Right ventricle myocardium superior (tissue), 1 donor: ENCODE results near the gene CMTM7. TPM values are rescaled to one million over a fixed set of nuclear protein-coding genes. Genes with fewer than 3 reads are reported as not detected.

Experiments
- ATAC-seq: fragments of 200-7000 bp; cut with Tn5 transposase; one replicate; pipeline ENCODE4 v1.9.1; 2020; ENCODE audit warnings: mild to moderate bottlenecking; ENCODE audit not compliant: poor library complexity
- DNase-seq: peaks from one replicate; pipeline ENCODE4 v3.0.0-alpha.2; 2020
- intact Hi-C: fragments of 100-400 bp; cut with DNase I; formaldehyde crosslinking; loops from one replicate; pipeline ENCODE4 v1.11.2; 2022
- total RNA-seq: library from RNA; stranded (reverse); fragmentation: NEBNext Ultra II Directional; extraction: Animal tissue kit (Norgen Biotek cat#: 25700); gene quantifications from one replicate; pipeline ENCODE4 v1.2.1, GENCODE V29; 2021
- donor health status: DM: no; HTN: yes; CAD: no; lungs with severe emphysema.

The CMTM7 gene
- total RNA-seq, 1 donor from 2014 or later: 2.7 TPM

- intact Hi-C loops: no loop called here
- no peak for DNase-seq
- ATAC-seq: no peak
Measured at GRCh38 chr3:32495085-32495484, 103.4 kb downstream of the CMTM7 start.

- no peak for DNase-seq
- ATAC-seq: no peak
- intact Hi-C loops: no loop called here
Measured at GRCh38 chr3:32495609-32496008, 104.0 kb downstream of the CMTM7 start.

DNA sequence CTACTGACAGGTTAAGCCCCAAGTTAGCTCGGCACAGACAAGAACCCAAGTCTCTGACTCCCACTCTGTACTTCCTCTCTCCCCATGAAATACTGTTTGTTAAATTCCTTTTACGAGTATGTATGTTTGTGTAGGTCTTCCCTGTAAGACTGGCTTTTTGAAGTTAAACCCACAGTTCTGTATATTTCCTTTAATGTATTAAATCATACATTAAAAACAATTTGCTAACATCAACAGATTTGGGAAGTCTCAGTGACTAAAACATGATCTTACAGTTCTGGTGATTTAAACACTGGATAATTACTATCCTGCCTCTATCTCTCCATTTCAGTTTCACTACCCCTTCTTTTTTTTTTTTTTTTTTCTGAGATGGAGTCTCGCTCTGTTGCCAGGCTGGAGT lies 106.6 kb downstream of the CMTM7 start:
- intact Hi-C loops: no loop called here
- ATAC-seq (no peak), DNase-seq (no peak)

DNA sequence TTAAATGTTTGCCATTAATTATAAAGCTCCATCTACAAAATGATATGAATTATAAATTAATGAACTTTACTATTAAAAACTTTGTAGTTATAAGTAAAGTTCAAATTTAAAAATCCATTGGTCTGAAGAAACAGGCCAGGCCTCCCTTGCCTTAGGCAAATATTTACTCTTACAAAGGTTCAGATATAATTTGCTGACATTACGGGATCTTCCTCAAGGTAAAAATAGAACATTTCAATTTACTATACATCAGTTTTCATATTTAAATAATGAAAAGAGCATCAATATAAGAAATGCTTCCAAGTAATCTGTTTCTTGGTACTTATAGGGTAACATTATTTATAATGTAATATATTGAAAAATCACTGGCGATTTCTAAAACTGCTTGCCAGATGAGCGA lies 107.3 kb downstream of the CMTM7 start:
- intact Hi-C loops: no loop called here
- ATAC-seq (no peak), DNase-seq (no peak)

DNA sequence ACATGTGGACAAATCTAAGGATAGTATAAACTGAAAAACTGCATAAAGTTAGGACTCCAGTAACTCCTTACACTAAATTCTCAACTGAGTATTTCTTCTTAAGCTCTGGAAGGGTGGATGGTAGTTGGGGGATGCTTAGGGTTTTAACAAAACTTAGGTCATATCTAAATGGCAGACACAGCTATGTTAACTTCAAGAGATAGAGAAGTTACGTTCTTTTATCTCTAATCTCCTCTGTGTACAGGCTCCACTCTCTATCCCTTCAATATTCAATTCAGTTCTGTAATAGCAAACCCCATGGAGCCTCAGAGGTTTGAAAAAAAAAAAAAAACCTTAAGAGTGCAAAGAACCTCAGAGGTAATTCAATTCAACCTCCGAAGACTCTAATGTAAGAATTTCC lies 107.9 kb downstream of the CMTM7 start:
- ATAC-seq: no peak
- intact Hi-C loops: no loop called here
- DNase-seq: no peak

GRCh38 chr3:32500231-32500630 lies 108.6 kb downstream of the CMTM7 start:
- ATAC-seq: no peak
- intact Hi-C loops: no loop called here
- DNase-seq: no peak

DNA sequence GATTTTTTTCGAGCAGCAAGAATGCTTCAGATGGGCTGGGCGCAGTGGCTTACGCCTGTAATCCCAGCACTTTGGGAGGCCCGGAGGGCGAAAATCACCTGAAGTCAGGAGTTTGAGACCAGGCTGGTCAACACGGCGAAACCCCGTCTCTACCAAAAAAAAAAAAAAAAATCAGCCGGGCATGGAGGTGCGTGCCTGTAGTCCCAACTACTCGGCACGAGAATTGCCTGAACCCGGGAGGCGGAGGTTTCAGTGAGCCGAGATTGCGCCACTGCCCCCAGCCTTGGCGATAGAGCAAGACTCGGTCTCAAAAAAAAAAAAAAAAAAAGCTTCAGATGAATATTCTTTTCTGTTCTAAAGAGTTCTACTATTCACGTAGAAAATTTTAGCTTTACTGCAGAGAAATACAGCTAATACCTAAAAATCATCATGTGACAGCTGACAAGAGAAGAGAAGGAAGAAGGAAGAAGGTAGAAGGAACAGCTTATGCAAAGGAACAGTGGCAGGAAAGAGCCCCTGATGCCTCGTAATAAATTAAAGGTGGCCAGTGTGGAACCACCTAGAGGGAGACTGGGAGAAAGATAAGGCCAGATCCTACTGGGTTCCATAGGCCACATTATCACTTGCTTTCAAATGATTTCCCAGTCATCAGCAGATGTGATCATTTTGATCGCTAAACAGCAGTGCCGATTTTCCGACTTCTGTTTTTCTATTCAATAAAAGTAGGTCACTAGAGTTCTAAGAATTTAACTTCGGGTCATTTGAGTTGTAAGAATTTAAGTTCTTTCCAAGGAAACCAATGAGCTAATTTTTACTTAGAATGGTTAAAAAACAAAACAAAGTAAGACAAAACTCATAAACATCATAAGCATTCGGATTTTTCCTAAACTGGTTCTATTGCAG lies 109.5 kb downstream of the CMTM7 start:
- ATAC-seq (no peak), DNase-seq (peak; percentile 64)
- intact Hi-C loops: no loop called here

DNA sequence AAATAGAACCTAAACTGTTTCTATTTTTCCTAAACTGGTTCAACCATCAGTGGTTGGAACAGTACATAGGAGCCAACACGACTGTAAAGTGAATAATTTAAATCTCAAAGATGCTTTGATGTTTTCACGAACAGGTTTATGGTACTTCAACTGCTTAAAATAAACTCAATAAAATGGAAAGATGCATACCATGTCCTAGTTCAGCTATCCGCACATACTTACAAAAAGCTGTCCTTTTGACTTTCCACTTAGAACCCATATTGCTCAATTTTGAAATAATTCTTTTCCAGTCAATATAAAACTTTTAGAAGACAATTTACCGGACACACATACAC lies 110.1 kb downstream of the CMTM7 start:
- no peak for ATAC-seq
- no peak for DNase-seq
- intact Hi-C loops: no loop called here

DNA sequence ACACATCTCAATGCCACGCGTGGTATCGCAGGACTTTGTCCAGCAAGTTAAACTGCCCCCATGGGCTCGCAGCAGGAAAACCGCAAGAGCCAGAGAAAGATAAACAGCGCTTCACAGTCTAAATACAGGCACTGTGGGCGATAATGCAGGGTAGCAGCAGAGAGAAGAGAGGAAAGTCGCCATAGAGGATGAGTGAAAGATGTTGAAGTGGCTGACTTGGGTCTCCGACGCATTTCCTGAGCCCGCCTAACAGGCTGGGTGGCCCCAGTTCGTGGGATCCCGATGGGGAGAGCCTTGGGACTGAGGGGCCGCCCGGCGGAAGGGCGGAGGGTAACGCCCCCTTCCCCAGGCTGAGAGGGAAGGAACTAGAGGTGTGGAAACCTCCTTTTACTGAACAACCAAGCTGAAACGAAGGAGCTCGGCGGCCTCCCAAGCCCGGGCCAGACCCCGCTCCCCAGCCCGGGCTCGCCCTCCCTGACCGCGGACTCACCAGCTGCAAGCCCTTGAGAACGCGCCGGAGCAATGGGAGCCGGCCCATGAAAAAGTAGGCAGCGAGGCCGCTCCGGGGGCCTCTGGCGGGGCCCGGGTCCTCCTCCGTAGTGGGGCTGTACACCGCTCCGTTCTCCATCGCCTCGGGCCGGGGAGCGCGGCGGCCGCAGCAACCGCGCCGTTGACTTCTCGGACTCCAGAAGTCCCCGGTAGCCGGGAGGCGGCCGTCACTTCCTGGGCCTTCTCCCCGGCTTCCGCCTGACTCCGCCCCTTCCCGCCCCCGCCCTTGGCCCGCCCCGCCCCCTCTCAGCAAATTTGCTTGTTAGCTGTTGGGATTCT lies 110.7 kb downstream of the CMTM7 start, which contains the start of gene CMTM6:
CMTM6 (minus strand) TSS at position 735 of the 828 bp plus-strand sequence; CDS start at position 628, 107 bp downstream.
- peak; percentile 89 for DNase-seq
- intact Hi-C loops: no loop called here
- ATAC-seq: peak; percentile 97

DNA sequence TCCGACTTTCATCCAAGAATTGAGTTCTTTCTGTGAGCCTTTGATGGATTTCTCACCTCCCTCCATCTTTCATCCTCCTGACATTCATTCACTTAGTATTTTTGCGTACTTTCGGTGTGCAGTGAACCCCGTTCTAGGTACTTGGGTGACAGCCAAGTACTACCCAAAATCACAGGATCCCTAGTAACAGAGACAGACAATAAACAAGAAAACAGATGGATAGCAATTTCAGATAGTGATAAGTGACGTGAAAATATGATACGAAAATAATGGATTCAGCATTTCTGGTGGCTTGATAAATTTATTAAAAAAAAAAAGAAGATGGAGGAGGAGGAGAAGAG lies 111.3 kb downstream of the CMTM7 start:
- ATAC-seq (no peak), DNase-seq (no peak)
- intact Hi-C loops: no loop called here

Other genes starting within 250 kb of the CMTM7 start
- gene CMTM8, start 153.2 kb upstream of the CMTM7 start, total RNA-seq: 4.4 TPM
- gene CMTM6, start 111.0 kb downstream of the CMTM7 start, total RNA-seq: 8.9 TPM
- gene DYNC1LI1, start 179.0 kb downstream of the CMTM7 start, total RNA-seq: 50.9 TPM